ENCODE measurements around the gene ABCC8.

The ABCC8 gene

DNA sequence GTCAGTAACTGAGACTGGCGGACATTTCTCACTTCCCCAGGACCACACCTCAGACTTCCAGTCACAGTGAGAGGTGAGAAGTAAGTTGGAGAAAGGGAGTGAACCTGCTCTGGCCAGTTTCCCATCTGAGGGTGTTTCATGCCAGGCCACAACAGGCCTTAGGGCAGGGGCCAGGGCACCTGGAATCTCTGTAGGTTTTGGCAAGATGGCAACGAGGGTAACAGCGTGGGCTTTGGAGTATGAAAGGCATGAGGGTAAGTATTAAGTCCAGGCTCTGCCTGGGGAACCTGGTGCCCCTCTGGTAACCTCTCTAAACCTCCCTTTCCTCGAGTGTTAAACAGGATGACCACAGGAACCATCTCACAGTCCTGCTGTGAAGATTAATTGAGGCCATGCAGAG is 28.5 kb upstream of the ABCC8 start:
- no peak for DNase-seq (ENCODE audit: low read depth)

GRCh38 chr11:17504330-17505107 is 27.9 kb upstream of the ABCC8 start:
- peak; percentile 70 for DNase-seq (ENCODE audit: low read depth)

DNA sequence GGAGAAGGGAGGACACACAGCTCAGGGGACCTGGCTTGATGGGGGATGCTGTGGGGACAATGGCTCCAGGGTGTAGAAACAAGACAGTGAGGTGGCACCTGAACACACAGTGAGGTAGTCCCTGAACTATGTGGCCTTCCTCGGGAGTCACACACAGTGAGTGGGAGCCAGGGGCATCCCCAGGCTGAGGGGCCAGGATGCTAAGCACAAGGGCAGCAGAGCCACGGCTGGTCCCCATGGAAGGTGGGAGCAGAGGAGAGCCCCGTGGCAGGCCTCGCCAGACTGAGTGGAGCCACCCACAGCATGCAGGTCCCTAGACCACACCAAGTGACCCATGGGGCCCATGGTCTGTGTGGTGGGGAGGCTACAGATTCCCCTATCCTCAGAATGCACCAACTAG is 26.0 kb upstream of the ABCC8 start:
- no peak for DNase-seq (ENCODE audit: low read depth)

GRCh38 chr11:17500673-17501072 is 24.0 kb upstream of the ABCC8 start:
- no peak for DNase-seq (ENCODE audit: low read depth)

- DNase-seq (ENCODE audit: low read depth): no peak
These were observed 21.8 kb upstream of the ABCC8 start for GRCh38 chr11:17498475-17498874.

DNA sequence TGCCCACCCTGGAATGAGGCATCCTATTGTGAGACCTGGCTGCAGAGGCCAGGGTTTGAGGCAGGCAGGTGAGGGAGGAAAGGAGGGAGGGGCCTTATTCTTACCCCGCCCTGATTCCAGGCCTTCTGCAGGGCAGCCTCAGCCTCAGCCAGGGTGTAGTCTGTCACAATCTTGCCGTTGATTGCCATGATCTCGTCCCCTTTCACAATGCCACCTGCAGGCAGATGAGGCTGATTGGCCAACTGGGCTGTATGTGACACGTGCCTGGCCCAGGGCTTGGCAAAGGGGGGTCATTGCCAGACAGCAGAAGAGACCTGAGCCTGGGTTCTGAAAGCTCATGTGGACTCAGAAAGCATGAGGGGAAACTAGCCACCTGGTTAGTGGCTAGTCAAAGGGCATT is 21.4 kb upstream of the ABCC8 start:
- DNase-seq (ENCODE audit: low read depth): no peak

DNA sequence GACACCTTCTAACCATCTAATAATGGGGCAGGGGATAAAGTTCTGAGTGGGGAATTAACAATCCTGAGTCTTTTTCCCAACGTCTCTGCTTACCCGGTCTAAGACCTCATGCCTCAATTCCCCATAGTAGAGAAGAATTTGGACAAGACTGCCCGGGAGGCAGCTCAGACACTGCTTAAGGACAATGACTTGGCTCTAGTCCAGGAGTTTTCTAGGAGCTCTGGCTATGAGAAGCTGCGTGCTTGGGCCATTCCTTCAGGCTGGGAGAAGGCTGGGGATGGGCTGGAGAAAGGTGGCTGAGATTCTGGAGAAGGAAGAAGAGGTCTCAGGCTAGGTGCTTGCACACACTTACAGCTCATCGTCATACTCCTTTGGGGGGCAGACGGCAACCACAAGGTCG is 19.8 kb upstream of the ABCC8 start:
- DNase-seq (ENCODE audit: low read depth): no peak

DNA sequence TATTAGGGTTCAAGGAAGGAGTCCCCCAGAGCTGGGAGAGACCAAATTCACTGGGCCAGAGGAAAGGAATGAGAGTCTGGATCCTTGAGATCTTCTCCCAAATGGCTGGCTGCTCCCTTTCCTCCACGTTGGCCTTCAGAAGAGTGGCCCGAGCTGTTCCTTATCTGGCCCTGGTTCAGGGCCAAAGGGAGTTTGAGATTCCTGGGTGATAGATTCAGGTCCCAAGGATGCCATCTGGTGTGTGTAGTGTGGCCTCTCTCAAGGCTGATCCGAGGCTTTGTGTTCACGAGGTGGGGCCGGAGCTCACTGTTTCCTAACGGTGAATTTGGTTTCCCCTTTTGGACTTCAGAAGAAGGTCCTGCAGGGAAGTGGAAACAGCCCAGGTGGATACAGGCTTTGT is 17.4 kb upstream of the ABCC8 start:
- no peak for DNase-seq (ENCODE audit: low read depth)

DNA sequence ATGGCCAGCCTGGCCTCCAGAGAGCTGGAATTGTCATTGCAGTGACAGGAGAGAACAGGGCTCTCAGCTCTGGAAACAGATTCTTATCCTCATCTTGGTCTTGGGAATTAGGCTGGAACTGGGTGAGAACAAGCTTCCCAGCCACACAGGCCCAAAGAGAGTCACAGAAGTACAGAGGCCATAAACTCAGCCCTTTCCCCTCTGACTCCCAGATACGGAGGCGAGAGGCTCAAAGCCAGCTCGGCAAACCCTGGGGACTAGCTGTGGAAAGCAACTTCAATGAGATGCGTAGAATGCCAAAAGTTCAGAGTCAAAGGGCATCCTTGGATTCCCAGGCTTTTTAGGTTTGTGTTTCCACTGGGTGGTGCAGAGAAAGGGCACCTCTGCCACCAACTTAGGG is 14.3 kb upstream of the ABCC8 start:
- no peak for DNase-seq (ENCODE audit: low read depth)

DNA sequence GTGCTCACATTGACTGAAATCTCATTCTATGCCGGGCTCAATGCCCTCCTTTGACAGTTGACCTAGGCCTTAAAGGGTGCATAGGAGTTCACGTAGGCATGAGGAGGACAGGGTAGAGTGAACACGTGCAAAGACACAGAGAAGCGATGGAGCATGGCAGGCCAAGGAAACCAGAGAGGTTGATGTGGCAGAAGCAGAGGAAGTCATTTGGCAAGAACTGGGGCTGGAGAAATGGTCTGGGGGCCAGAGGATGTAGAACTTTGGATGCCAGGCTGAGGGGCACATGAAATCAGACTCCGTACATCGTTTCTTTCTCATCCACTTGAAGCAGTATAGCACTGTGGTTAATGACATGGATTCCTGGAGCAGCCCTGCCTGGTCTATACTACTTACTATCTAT is 13.6 kb upstream of the ABCC8 start:
- no peak for DNase-seq (ENCODE audit: low read depth)

DNA sequence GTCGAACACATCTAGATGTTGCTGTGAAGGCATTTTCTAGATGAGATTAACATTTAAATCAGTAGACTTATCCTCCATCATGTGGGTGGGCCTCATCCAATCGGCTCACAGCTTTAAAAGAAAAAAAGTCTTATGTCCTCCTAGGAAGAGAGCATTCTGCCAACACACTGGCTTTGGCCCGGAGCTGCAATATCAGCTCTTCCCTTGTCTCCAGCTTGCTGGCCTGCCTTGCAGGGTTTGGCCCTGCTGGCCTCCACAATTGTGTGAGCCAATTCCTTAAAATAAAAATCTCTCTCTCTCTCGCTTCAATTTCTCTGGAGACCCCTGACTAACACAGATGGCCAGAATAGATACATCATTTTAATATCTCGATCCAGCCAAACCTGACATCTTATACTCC is 13.1 kb upstream of the ABCC8 start:
- no peak for DNase-seq (ENCODE audit: low read depth)

GRCh38 chr11:17488563-17488962 is 11.9 kb upstream of the ABCC8 start:
- DNase-seq (ENCODE audit: low read depth): no peak

- no peak for DNase-seq (ENCODE audit: low read depth)
These were observed 10.0 kb upstream of the ABCC8 start for GRCh38 chr11:17486646-17487045.

GRCh38 chr11:17483505-17483904 is 6.9 kb upstream of the ABCC8 start:
- DNase-seq (ENCODE audit: low read depth): no peak

DNA sequence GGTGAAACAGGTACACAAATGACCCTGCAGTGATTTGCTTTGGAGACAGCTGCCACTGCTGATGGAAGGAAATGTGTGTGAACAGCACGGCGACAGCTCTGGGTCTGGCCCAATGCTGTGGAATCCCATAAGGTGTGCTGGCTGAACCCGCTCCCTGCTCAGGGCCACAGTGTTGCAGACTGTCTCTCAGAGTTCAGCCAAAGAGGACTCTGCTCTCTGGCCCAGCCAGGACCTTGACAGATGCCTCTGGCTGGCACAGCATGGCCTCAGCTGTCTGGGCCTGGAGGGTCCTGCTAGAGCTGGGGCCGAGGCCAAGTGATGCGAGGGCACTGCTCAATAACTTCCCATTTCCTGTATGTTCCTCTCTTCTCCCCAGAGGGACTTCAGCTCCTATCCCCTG is 5.3 kb upstream of the ABCC8 start:
- no peak for DNase-seq (ENCODE audit: low read depth)

DNA sequence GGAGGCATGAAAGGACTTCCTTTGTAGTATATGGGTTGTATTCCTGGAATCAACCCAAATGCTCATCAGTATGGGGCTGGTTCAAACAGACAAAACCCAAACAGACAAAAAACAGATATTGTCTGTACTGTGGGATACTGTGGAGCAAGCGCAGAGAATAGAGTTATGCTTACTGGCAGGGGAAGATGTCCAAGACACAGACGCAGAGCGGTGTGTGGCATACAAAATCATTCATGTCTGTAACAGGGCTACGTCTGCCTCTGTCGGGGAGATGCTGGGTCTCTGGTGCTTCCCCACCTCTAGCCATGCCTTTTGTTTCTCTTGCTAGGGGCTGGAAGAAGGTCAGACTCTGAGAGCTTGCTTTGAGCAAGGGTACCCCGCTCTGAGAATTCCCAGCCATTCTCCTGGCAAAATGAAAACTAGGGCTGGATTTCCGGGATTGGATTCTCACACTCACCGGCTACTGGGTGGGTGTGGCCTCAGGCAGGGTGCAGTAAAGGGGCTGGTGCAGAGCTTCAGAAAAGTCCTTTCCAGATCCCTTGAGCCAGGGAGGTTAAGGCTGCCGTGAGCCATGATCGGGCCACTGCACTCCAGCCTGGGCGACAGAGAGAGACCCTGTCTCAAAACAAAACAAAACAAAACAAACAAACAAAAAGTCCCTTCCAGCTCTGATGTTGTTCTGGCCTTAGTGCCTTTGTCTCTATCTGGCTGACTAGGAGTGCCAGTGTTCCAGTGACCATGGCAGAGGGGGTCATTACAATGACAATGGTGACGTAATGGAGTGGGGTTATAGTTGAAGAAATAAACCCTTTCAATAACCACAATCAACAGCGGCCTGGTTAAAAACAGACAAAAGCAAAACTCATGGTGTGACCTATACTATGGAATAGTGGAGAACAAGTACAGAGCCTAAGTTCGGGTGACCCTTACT is 2.9 kb upstream of the ABCC8 start:
- no peak for DNase-seq (ENCODE audit: low read depth)

- DNase-seq (ENCODE audit: low read depth): no peak
These were observed 1.4 kb upstream of the ABCC8 start for GRCh38 chr11:17478070-17478469.

DNA sequence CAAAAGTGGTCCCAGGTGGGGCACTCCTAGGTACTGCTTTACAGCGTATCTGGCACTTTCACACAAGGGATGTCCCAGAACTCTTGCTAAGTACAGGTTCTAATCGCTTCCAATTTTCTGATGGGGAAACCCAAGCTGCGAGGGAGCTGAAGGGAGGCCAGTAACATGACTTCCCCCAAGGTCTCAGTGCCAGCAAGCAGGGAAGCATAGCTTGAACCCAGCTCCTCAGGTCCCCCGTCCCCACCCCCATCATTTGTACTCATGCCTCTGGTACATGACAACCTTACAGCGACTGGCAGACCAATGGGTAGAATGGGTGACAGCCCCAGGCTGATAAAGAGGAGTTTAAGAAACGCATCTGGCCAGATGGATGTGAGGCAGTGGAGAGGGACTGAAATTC is 716 bp upstream of the ABCC8 start:
- no peak for DNase-seq (ENCODE audit: low read depth)

DNA sequence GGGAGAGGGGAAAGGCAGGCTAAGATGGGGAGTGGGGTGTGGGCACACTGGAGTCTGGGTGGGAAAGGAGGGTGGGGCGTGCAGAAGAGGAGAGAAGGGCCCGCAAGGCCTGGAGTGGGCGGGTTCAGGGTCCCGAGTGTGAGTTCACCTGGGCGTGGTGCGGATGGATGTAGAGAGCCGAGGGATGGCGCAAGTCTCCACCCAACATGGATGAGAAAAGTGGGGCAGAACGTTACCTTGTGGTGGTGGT is 364 bp upstream of the ABCC8 start:
- no peak for DNase-seq (ENCODE audit: low read depth)

- no peak for DNase-seq (ENCODE audit: low read depth)
These were observed 854 bp downstream of the ABCC8 start for GRCh38 chr11:17475666-17476316.

GRCh38 chr11:17473071-17473744 is 3.4 kb downstream of the ABCC8 start:
- no peak for DNase-seq (ENCODE audit: low read depth)

GRCh38 chr11:17472467-17472866 is 4.2 kb downstream of the ABCC8 start:
- no peak for DNase-seq (ENCODE audit: low read depth)

DNA sequence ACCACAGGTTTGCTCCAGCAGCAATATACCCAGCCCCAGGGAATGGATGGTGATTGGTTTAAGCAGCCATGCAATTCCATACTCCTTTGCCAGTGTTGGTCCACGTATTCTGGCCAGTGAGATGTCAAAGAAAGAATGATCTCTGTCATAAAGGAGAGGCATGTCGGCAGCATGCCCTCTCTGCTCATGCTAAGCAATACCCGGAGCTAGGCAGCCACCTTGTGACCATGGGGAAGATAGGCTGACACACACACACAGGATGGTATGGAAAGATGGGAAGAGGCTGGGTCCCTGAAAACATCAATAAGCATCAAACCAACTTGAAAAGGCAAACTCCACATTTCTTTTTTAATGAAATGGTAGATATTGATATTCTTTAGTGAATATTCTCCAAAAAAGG is 5.1 kb downstream of the ABCC8 start:
- no peak for DNase-seq (ENCODE audit: low read depth)
